Measurements from ENCODE around the gene DDI2.

Gene DDI2

GRCh38 chr1:15575549-15576150 is 41.6 kb upstream of the DDI2 start:
- no peak for TF ChIP-seq CTCF (conservative IDR thresholded peaks at IDR 0.05; ENCODE audit: low read length)
- no peak overlapping the region for H3K4me3 ChIP-seq (ENCODE audit: low read length)
- no peak for DNase-seq (ENCODE audit: low read depth)

GRCh38 chr1:15577691-15578090 is 39.6 kb upstream of the DDI2 start:
- no peak overlapping the region for H3K4me3 ChIP-seq (ENCODE audit: low read length)
- no peak for DNase-seq (ENCODE audit: low read depth)
- no peak for TF ChIP-seq CTCF (conservative IDR thresholded peaks at IDR 0.05; ENCODE audit: low read length)

GRCh38 chr1:15578921-15579682 is 38.2 kb upstream of the DDI2 start:
- H3K4me3 ChIP-seq (ENCODE audit: low read length): no peak overlapping the region
- no peak for TF ChIP-seq CTCF (conservative IDR thresholded peaks at IDR 0.05; ENCODE audit: low read length)
- DNase-seq (ENCODE audit: low read depth): no peak

- TF ChIP-seq CTCF (conservative IDR thresholded peaks at IDR 0.05; ENCODE audit: low read length): no peak
- DNase-seq (ENCODE audit: low read depth): no peak
- no peak overlapping the region for H3K4me3 ChIP-seq (ENCODE audit: low read length)
These were observed 37.6 kb upstream of the DDI2 start for GRCh38 chr1:15579683-15580047.

- no peak for TF ChIP-seq CTCF (conservative IDR thresholded peaks at IDR 0.05; ENCODE audit: low read length)
- DNase-seq (ENCODE audit: low read depth): no peak
- no peak overlapping the region for H3K4me3 ChIP-seq (ENCODE audit: low read length)
These were observed 34.1 kb upstream of the DDI2 start for GRCh38 chr1:15583016-15583706.

- TF ChIP-seq CTCF (conservative IDR thresholded peaks at IDR 0.05; ENCODE audit: low read length): peak; percentile 33
- peak within 1 kb of the TSS; percentile 49 for H3K4me3 ChIP-seq (ENCODE audit: low read length)
- DNase-seq (ENCODE audit: low read depth): peak; percentile 17
These were observed 32.5 kb upstream of the DDI2 start, which contains the start of gene AGMAT for GRCh38 chr1:15584489-15585363. Gene AGMAT, minus strand, starts transcription at chr1:15585051. Its CDS starts 84 bp downstream, at chr1:15584967.

Data from AG10803 (cell line).